Measurements from ENCODE around the gene NHSL1.

- TF ChIP-seq, protein P1, sequence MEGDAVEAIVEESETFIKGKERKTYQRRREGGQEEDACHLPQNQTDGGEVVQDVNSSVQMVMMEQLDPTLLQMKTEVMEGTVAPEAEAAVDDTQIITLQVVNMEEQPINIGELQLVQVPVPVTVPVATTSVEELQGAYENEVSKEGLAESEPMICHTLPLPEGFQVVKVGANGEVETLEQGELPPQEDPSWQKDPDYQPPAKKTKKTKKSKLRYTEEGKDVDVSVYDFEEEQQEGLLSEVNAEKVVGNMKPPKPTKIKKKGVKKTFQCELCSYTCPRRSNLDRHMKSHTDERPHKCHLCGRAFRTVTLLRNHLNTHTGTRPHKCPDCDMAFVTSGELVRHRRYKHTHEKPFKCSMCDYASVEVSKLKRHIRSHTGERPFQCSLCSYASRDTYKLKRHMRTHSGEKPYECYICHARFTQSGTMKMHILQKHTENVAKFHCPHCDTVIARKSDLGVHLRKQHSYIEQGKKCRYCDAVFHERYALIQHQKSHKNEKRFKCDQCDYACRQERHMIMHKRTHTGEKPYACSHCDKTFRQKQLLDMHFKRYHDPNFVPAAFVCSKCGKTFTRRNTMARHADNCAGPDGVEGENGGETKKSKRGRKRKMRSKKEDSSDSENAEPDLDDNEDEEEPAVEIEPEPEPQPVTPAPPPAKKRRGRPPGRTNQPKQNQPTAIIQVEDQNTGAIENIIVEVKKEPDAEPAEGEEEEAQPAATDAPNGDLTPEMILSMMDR (conservative IDR thresholded peaks at IDR 0.05; ENCODE audit: low read length), result no peak
- TF ChIP-seq EZH2phosphoT487 (IDR thresholded peaks at IDR 0.05; ENCODE audit: borderline replicate concordance, low read depth, low read length), result no peak
Observed at GRCh38 chr6:138485586-138486248, 13.6 kb downstream of the NHSL1 start.
